ENCODE measurements around the gene PPIL1.
A peak's percentile ranks its signal among the peaks of the same experiment; 100 is the strongest.

PPIL1 gene

GRCh38 chr6:36826520-36827227, 47.9 kb downstream of the PPIL1 start:
- TF ChIP-seq GATA3 (IDR thresholded peaks at IDR 0.05; ENCODE audit: low read depth, low read length): no peak

- TF ChIP-seq GATA3 (IDR thresholded peaks at IDR 0.05; ENCODE audit: low read depth, low read length): no peak
- TF ChIP-seq GATA2 (IDR thresholded peaks at IDR 0.05; ENCODE audit: low read depth, low read length): no peak
Observed at GRCh38 chr6:36825994-36826393, 48.6 kb downstream of the PPIL1 start.

- TF ChIP-seq GATA2 (IDR thresholded peaks at IDR 0.05; ENCODE audit: low read depth, low read length) (peak; percentile 61), GATA3 (IDR thresholded peaks at IDR 0.05; ENCODE audit: low read depth, low read length) (no peak)
Observed at GRCh38 chr6:36825452-36825851, 49.2 kb downstream of the PPIL1 start.

- TF ChIP-seq GATA2 (IDR thresholded peaks at IDR 0.05; ENCODE audit: low read depth, low read length): no peak
- no peak for TF ChIP-seq GATA3 (IDR thresholded peaks at IDR 0.05; ENCODE audit: low read depth, low read length)
Observed at GRCh38 chr6:36824253-36824652, 50.4 kb downstream of the PPIL1 start.

- no peak for TF ChIP-seq GATA3 (IDR thresholded peaks at IDR 0.05; ENCODE audit: low read depth, low read length)
- TF ChIP-seq GATA2 (IDR thresholded peaks at IDR 0.05; ENCODE audit: low read depth, low read length): no peak
Observed at GRCh38 chr6:36823421-36824096, 51.0 kb downstream of the PPIL1 start.

- TF ChIP-seq GATA2 (IDR thresholded peaks at IDR 0.05; ENCODE audit: low read depth, low read length) (no peak), GATA3 (IDR thresholded peaks at IDR 0.05; ENCODE audit: low read depth, low read length) (no peak)
Observed at GRCh38 chr6:36822506-36823269, 51.9 kb downstream of the PPIL1 start.

- TF ChIP-seq GATA3 (IDR thresholded peaks at IDR 0.05; ENCODE audit: low read depth, low read length) (no peak), GATA2 (IDR thresholded peaks at IDR 0.05; ENCODE audit: low read depth, low read length) (no peak)
Observed at GRCh38 chr6:36821581-36822335, 52.8 kb downstream of the PPIL1 start.

GRCh38 chr6:36820700-36821580, 53.7 kb downstream of the PPIL1 start:
- TF ChIP-seq GATA2 (IDR thresholded peaks at IDR 0.05; ENCODE audit: low read depth, low read length) (no peak), GATA3 (IDR thresholded peaks at IDR 0.05; ENCODE audit: low read depth, low read length) (no peak)

GRCh38 chr6:36818756-36819155, 55.8 kb downstream of the PPIL1 start:
- TF ChIP-seq GATA3 (IDR thresholded peaks at IDR 0.05; ENCODE audit: low read depth, low read length) (no peak), GATA2 (IDR thresholded peaks at IDR 0.05; ENCODE audit: low read depth, low read length) (no peak)

GRCh38 chr6:36817847-36818246, 56.8 kb downstream of the PPIL1 start:
- TF ChIP-seq GATA2 (IDR thresholded peaks at IDR 0.05; ENCODE audit: low read depth, low read length) (no peak), GATA3 (IDR thresholded peaks at IDR 0.05; ENCODE audit: low read depth, low read length) (no peak)

GRCh38 chr6:36817176-36817817, 57.3 kb downstream of the PPIL1 start:
- TF ChIP-seq GATA3 (IDR thresholded peaks at IDR 0.05; ENCODE audit: low read depth, low read length): no peak
- TF ChIP-seq GATA2 (IDR thresholded peaks at IDR 0.05; ENCODE audit: low read depth, low read length): no peak

GRCh38 chr6:36815962-36816735, 58.5 kb downstream of the PPIL1 start:
- TF ChIP-seq GATA3 (IDR thresholded peaks at IDR 0.05; ENCODE audit: low read depth, low read length) (no peak), GATA2 (IDR thresholded peaks at IDR 0.05; ENCODE audit: low read depth, low read length) (no peak)
